Adrenal gland (tissue), 12 donors: ENCODE data around the gene ODAD4. TPM values are rescaled to one million over a fixed set of nuclear protein-coding genes. Genes with fewer than 3 reads are reported as not detected.

ENCODE experiments used
- DNase-seq, 7 donors: peaks; one replicate each; pipeline ENCODE4 v3.0.0-alpha.2; 2019 to 2020
- H3K27ac ChIP-seq, 5 donors: fragments of 200-600 bp; sonication (generic) in 4 of 5; 1 replicate in 3 of 5; 2 replicates in 2 of 5; pipeline versions ENCODE4 v1.5.1 to v1.8.0; 2016 to 2020; ENCODE audit warnings: mild to moderate bottlenecking in 1 of 5
- H3K27me3 ChIP-seq: fragments of 200-600 bp; 2 replicates; pipeline ENCODE4 v1.8.0; 2021
- H3K36me3 ChIP-seq, 2 donors: fragments of 200-600 bp; replicated peaks in 1 of 2; 1 replicate in 1 of 2; 2 replicates in 1 of 2; pipeline versions ENCODE4 v1.5.1 to v1.8.0; 2018 to 2022
- H3K4me1 ChIP-seq, 2 donors: fragments of 200-600 bp; replicated peaks in 1 of 2; 1 replicate in 1 of 2; 2 replicates in 1 of 2; pipeline versions ENCODE4 v1.5.1 to v1.8.0; 2018 to 2021
- H3K4me3 ChIP-seq, 4 donors: fragments of 200-600 bp; sonication (generic) in 3 of 4; one replicate each; pipeline ENCODE4 v1.5.1; 2016 to 2018
- H3K9me3 ChIP-seq, 3 donors: fragments of 200-600 bp; sonication (generic) in 1 of 3; replicated peaks in 1 of 3; 1 replicate in 2 of 3; 2 replicates in 1 of 3; pipeline versions ENCODE4 v1.5.1 to v1.8.0; 2016 to 2021
- CTCF ChIP-seq, 6 experiments: fragments of 450-650 bp in 4 of 6; fragments of 200-600 bp in 2 of 6; sonication (generic) in 1 of 6; IDR thresholded peaks; 1 replicate in 5 of 6; 2 replicates in 1 of 6; pipeline versions ENCODE4 v1.5.1 to v1.8.0; 2016 to 2021; ENCODE audit warnings: antibody characterized with exemption in 6 of 6, mild to moderate bottlenecking in 2 of 6, moderate library complexity in 1 of 6
- POLR2A ChIP-seq, 2 donors: fragments of 450-650 bp; IDR thresholded peaks; one replicate each; pipeline ENCODE4 v1.6.1; 2017; ENCODE audit warnings: antibody characterized with exemption in 2 of 2, mild to moderate bottlenecking in 2 of 2, moderate library complexity in 1 of 2
- WGBS, 4 donors: extraction: QIAGEN DNeasy Blood & Tissue Kit in 2 of 4; methylation state at CpG; one replicate each; pipeline versions ENCODE4 v1.1.5 to v1.1.7; 2013 to 2017; 5-methylcytosine and 5-hydroxymethylcytosine counted together
- intact Hi-C, 2 donors: fragments of 100-400 bp; cut with DNase I; formaldehyde crosslinking; loops; one replicate each; pipeline versions ENCODE4 v1.14.1 to v1.15.0; 2022 to 2023
- polyA plus RNA-seq, 3 donors: library from polyadenylated mRNA; stranded (reverse); fragments of 200-250 nt in 2 of 3; fragments of 350-450 nt in 1 of 3; fragmentation: Illumina TruSeq in 1 of 3; extraction: RNeasy Lipid Tissue Mini Kit (QIAGEN cat#74804) in 1 of 3; gene quantifications; one replicate each; pipeline ENCODE4 v1.2.3, GENCODE V29; 2013 to 2014
- total RNA-seq, 9 donors: library from RNA; depleted of rRNA in 4 of 9; stranded (reverse); fragments of >200 nt in 4 of 9; fragments of 120-200 nt in 1 of 9; fragmentation: NEBNext Ultra II Directional in 1 of 9; extraction: Animal tissue kit (Norgen Biotek cat#: 25700) in 1 of 9; gene quantifications; one replicate each; pipeline versions ENCODE4 v1.1.0 to v1.2.4, GENCODE V29; 2013 to 2023
- donor health status: healthy with polysubstance abuse.
- donor health status: Bipolar disorder and iron deficiency.
- donor health status: DM: yes; HTN: yes; CAD: no.
- donor health status: DM: no; HTN: no; CAD: no.
- donor health status: DM: no; HTN: no; CAD: no.
- donor health status: DM: yes; HTN: yes; CAD: no.

Gene ODAD4
- total and polyA plus RNA-seq, 12 donors = 0.39 to 3.5 (median 0.61) TPM; not detected in 1

DNA sequence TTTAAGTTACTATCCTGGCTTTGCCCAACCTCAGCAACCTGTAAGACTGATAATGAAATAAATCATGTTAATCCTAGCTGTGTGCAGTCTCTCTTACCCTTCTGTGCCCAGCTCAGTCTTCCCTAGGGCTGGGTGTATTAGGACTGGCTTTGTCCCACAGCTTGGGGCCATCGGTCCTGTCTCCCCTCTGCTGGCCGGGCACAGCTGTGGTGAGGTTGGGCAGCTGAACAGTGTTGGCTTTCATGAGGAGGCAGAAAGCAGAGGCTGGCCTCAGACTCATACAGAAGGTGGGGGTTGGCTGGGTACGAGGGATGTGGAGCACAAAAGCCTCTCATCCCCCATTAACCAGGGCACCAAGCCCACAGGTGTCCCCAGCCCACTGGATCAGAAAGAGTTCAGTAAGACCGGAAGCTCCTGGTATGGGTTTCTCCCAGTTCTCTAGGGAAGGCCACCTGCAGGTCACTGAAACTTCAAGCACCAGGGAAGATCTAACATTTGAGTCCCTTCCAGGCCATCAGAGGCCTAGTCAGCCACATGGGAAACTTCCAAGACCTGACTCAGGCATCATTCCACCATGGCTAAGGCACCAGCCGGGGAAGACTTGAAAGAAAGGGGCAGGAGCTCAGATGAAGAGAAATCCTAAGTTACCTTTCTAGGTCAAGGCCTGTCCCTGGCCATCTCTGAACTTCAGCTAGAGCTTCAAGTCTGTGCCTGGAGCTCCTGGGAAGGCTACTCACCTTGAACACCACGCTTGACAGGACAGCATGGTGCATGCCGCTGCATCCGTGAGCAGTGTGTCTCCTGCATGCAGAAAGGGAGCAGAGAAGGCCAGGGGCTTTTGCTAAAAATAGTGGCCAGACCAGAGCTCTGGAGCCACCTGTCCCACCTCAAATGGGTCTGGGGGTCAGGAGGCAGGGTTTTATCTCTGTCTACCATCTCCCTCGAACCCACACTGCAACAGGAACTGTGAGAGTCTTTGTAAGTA lies 45.0 kb downstream of the ODAD4 start:
- Histone ChIP-seq H3K27me3 (no peaks in the 10 kb centered on the region), H3K4me3 (no peak overlapping the region), H3K9me3 (no peaks in the 10 kb centered on the region), H3K36me3 (peaks cover 0 to 91% of the 10 kb centered on the region in 2 donors), H3K4me1 (peaks cover 11 to 49% of the 10 kb centered on the region in 2 donors), H3K27ac (peak overlapping the region in 4 of 5 donors; percentile 10 to 80 (median 64))
- DNase-seq = peak in 5 of 7 donors; percentile 54 to 75 (median 59)
- TF ChIP-seq CTCF (IDR thresholded peaks at IDR 0.05) (no peak), POLR2A (IDR thresholded peaks at IDR 0.05) (no peak)
- 68 to 77% (median 73%) methylated on average over 7 to 9 of the region's 9 CpGs for WGBS, 4 donors
- intact Hi-C loops = no loop called here

DNA sequence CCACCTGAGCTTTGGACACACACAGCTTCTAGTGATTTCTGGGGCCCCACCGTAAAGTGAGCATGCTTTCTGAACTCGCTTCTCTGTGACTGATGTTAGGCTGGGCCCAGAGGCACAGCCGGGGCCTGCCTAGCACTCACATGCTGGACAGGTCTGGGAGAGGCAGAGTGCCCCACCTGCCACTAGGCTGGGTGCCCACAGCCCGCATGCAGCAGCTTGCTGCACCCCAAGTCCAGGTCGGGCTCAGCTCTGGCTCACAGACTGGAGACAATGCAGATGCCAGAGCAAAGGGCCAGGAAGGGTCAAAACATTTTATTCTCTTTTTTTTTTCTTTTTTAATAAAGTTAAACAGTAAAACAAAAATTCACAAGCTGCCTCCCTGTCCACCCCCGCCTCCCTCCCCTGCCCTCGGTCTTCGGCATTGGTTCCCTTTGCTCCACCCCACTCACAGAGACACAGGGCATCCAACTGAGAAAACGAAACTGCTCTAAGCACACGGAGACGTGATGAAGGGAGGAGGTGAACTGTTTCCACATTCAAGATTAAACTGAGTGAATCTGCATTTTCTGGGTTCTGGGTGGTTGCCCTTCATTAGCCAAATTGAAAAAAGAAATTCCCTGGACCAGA lies 45.8 kb downstream of the ODAD4 start:
- 49 to 67% (median 53%) methylated on average over 10 to 11 of the region's 11 CpGs for WGBS, 4 donors
- intact Hi-C loops = no loop called here
- Histone ChIP-seq H3K4me3 (no peak overlapping the region), H3K4me1 (peaks cover 11 to 44% of the 10 kb centered on the region in 2 donors), H3K36me3 (peaks cover 0 to 91% of the 10 kb centered on the region in 2 donors), H3K9me3 (no peaks in the 10 kb centered on the region), H3K27me3 (no peaks in the 10 kb centered on the region), H3K27ac (peak overlapping the region; percentile 8 to 80 (median 48))
- no peak for TF ChIP-seq CTCF (IDR thresholded peaks at IDR 0.05)
- peak in 1 of 2 donors; percentile 38 for TF ChIP-seq POLR2A (IDR thresholded peaks at IDR 0.05)
- peak in 5 of 7 donors; percentile 36 to 68 (median 55) for DNase-seq

GRCh38 chr17:41977991-41978390 lies 47.6 kb downstream of the ODAD4 start:
- Histone ChIP-seq H3K4me3 (no peak overlapping the region), H3K27me3 (no peaks in the 10 kb centered on the region), H3K9me3 (no peaks in the 10 kb centered on the region), H3K36me3 (peaks cover 0 to 83% of the 10 kb centered on the region in 2 donors), H3K4me1 (peaks cover 8 to 34% of the 10 kb centered on the region in 2 donors), H3K27ac (peak overlapping the region in 1 of 5 donors; percentile 10)
- TF ChIP-seq CTCF (IDR thresholded peaks at IDR 0.05) (no peak), POLR2A (IDR thresholded peaks at IDR 0.05) (no peak)
- intact Hi-C loops = no loop called here
- WGBS, 4 donors = 81 to 90% (median 88%) methylated on average over 4 of the region's 4 CpGs
- no peak for DNase-seq
